ENCODE results near the gene ABCC4.

The ABCC4 gene

GRCh38 chr13:95033890-95034289 is 267.4 kb downstream of the ABCC4 start:
- DNase-seq = no peak

- DNase-seq = no peak
Measured at GRCh38 chr13:95032121-95032520, 269.1 kb downstream of the ABCC4 start.

GRCh38 chr13:95030821-95031343 is 270.4 kb downstream of the ABCC4 start:
- no peak for DNase-seq

GRCh38 chr13:95027638-95028037 is 273.6 kb downstream of the ABCC4 start:
- no peak for DNase-seq

GRCh38 chr13:95025116-95025515 is 276.1 kb downstream of the ABCC4 start:
- no peak for DNase-seq

- DNase-seq = peak; percentile 99
Measured at GRCh38 chr13:95023405-95023804, 277.8 kb downstream of the ABCC4 start.

- no peak for DNase-seq
Measured at GRCh38 chr13:95020298-95020987, 280.8 kb downstream of the ABCC4 start.

GRCh38 chr13:95019886-95020285 is 281.4 kb downstream of the ABCC4 start:
- no peak for DNase-seq

GRCh38 chr13:95007322-95007721 is 293.9 kb downstream of the ABCC4 start:
- DNase-seq = no peak

- no peak for DNase-seq
Measured at GRCh38 chr13:95005300-95005699, 296.0 kb downstream of the ABCC4 start.

- DNase-seq = peak; percentile 98
Measured at GRCh38 chr13:95003019-95003813, 298.0 kb downstream of the ABCC4 start.

GRCh38 chr13:95002126-95002525 is 299.1 kb downstream of the ABCC4 start:
- no peak for DNase-seq

- DNase-seq = no peak
Measured at GRCh38 chr13:94999871-95000270, 301.4 kb downstream of the ABCC4 start.

GRCh38 chr13:94997126-94997525 is 304.1 kb downstream of the ABCC4 start:
- DNase-seq = no peak

GRCh38 chr13:94996445-94996844 is 304.8 kb downstream of the ABCC4 start:
- no peak for DNase-seq

- DNase-seq = no peak
Measured at GRCh38 chr13:94994506-94994905, 306.7 kb downstream of the ABCC4 start.

GRCh38 chr13:94993616-94994015 is 307.6 kb downstream of the ABCC4 start:
- no peak for DNase-seq

GRCh38 chr13:94992036-94992960 is 309.0 kb downstream of the ABCC4 start:
- DNase-seq = no peak

GRCh38 chr13:94988654-94989053 is 312.6 kb downstream of the ABCC4 start:
- DNase-seq = no peak

GRCh38 chr13:94987869-94988268 is 313.4 kb downstream of the ABCC4 start:
- DNase-seq = no peak

GRCh38 chr13:94987081-94987480 is 314.2 kb downstream of the ABCC4 start:
- no peak for DNase-seq

GRCh38 chr13:94984958-94985357 is 316.3 kb downstream of the ABCC4 start:
- DNase-seq = no peak

- DNase-seq = no peak
Measured at GRCh38 chr13:94978516-94978915, 322.7 kb downstream of the ABCC4 start.

Data from SHP77 treated with DMSO at 0.1 percent for 48 hours (cell line).